H4 (cell line): Measurements from ENCODE around the gene PRKAA1. TPM values are rescaled to one million over a fixed set of nuclear protein-coding genes. Genes with fewer than 3 reads are reported as not detected.
"Not testable (repeated sequence)": the region's sequence is repeated elsewhere in the genome, so short reads cannot be mapped to it uniquely, and the experiment has no call there.

Experiments
- DNase-seq: peaks from one replicate; pipeline ENCODE4 v3.0.0-alpha.2; 2015; ENCODE audit warnings: low spot score
- total RNA-seq: library from RNA; depleted of rRNA; stranded (reverse); fragments of >200 nt; shearing (Covaris generic); gene quantifications from 2 replicates; pipeline ENCODE4 v1.2.3, GENCODE V29; 2014; rRNA removed

PRKAA1 gene
- total RNA-seq, 1 experiment from 2014 or later = 75.6 TPM

GRCh38 chr5:40733879-40734563, 64.2 kb downstream of the PRKAA1 start:
- DNase-seq = no peak

- no peak for DNase-seq
Observed at GRCh38 chr5:40733434-40733833, 64.7 kb downstream of the PRKAA1 start.

DNA sequence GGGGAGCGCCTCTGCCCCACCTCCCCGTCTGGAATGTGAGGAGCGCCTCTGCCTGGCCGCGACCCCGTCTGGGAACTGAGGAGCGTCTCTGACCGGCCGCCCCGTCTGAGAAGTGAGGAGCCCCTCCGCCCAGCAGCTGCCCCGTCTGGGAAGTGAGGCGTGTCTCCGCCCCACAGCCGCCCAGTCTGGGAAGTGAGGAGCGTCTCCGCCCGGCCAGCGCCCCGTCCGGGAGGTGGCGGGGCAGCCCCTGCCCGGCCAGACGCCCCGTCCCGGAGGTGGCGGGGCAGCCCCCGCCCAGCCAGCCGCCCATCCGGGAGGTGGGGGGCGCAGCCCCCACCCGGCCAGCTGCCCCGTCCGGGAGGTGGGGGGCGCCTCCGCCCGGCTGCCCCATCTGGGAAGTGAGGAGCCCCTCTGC, 75.7 kb downstream of the PRKAA1 start:
- not testable (repeated sequence) for DNase-seq

DNA sequence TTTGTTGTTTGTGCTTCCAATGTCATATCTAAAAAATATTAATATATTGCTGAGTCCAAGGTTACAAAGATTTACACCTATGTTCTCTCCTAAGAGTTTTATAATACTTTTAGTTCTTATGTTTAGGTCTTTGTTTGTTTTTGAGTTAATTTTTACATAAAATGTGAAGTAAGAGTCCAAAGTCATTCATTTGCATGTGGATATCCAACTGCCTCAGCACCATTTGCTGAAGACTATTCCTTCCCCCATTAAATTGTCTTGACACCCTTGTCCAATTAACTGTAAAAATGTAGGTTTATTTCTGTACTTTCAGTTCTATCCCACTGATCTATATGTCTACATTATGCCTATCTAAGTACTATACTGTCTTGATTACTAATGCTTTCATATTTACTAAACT, 78.1 kb downstream of the PRKAA1 start:
- no peak for DNase-seq

DNA sequence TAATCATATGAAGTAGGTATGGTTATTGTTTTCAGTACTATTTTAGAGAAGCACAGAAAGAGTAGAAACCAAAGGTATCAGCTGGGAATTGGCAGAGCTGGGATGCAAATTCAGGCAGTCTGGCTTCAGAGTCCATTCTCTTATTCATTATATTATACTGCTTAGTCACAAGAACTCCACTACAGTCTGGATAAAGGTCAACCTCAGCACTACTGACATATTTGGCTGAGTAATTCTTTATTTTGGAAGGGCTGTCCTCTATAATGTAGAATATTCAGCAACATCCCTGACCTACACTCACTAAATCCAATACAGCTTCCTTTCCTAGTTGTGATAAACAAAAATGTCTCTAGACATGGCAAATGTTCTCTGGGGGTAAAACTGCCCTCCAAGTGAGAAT, 80.9 kb downstream of the PRKAA1 start:
- DNase-seq = no peak

DNA sequence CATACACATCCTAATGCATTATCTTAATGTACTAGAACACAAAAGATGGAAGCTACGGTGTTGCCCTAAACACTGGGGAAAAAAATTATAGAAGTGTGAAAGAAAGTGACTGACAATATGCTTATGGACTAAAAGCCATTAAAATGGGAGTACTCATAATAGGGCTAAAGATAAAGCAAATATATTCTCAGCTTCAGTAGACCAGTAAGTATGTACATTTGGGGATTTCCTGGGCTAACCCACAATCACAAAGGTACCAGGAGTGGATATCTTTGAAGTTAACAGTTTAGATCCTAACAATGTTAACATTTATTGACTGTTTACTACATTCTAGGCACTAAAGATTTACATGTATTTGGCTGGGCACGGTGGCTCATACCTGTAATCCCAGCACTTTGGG, 81.6 kb downstream of the PRKAA1 start:
- DNase-seq = no peak

DNA sequence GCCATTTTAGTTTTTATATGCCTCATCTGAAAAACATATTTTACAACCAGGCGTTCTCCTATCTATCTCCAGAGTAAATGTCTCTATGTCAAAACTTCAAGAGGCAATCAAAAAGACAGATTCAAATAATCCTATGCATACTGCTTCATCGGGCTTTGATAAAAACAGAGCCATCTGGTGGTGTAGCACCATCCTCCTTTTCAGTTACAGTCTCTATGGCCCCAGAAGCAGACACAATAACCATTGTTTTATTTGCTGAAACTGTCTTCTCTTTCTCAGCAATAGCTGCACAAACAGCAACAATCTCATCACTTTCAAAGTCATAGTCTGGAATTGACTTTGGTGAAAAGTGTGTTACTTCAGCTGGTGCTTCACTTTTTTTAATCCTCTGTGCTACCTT, 82.2 kb downstream of the PRKAA1 start:
- DNase-seq = no peak

- no peak for DNase-seq
Observed at GRCh38 chr5:40714001-40714400, 84.2 kb downstream of the PRKAA1 start.

DNA sequence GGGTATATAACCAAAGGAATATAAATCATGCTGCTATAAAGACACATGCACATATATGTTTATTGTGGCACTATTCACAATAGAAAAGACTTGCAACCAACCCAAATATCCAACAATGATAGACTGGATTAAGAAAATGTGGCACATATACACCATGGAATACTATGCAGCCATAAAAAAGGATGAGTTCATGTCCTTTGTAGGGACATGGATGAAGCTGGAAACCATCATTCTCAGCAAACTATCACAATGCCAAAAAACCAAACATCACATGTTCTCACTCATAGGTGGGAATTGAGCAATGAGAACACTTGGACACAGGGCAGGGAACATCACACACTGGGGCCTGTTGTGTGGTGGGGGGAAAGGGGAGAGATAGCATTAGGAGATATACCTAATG, 87.6 kb downstream of the PRKAA1 start:
- not testable (repeated sequence) for DNase-seq

Other genes with a start within 250 kb of the PRKAA1 start
- 4.8 and 7.9 TPM in 2 replicates for gene PTGER4, start 118.5 kb downstream of the PRKAA1 start, total RNA-seq
- gene TTC33, start 42.4 kb downstream of the PRKAA1 start, total RNA-seq = 18.2 and 27.6 TPM in 2 replicates
- gene RPL37, start 36.8 kb upstream of the PRKAA1 start, total RNA-seq = 104 and 179 TPM in 2 replicates
- 7.2 and 8.3 TPM in 2 replicates for gene CARD6, start 43.0 kb upstream of the PRKAA1 start, total RNA-seq
- gene C7, start 111.1 kb upstream of the PRKAA1 start, total RNA-seq = 1.3 and 4.0 TPM in 2 replicates